Neural crest cell (in vitro differentiated cells): ENCODE measurements around the gene PSMB7. TPM values are rescaled to one million over a fixed set of nuclear protein-coding genes. Genes with fewer than 3 reads are reported as not detected.
A peak's percentile ranks its signal among the peaks of the same experiment; 100 is the strongest.

Source experiments
- DNase-seq: peaks from one replicate; pipeline ENCODE4 v3.0.0; 2021; ENCODE audit warnings: low read depth, mixed read lengths, low spot score
- H3K27ac Mint-ChIP-seq: one replicate; pipeline ENCODE4 v1.8.0; 2021; ENCODE audit warnings: mild to moderate bottlenecking, mixed read lengths; ENCODE audit not compliant: unreplicated experiment
- H3K27me3 Mint-ChIP-seq: 2 replicates; pipeline ENCODE4 v1.8.0; 2021; ENCODE audit warnings: low read depth, mild to moderate bottlenecking, mixed read lengths
- H3K36me3 Mint-ChIP-seq: 2 replicates; pipeline ENCODE4 v1.8.0; 2021; ENCODE audit warnings: low read depth, mild to moderate bottlenecking, mixed read lengths
- H3K4me1 Mint-ChIP-seq: 2 replicates; pipeline ENCODE4 v1.8.0; 2021; ENCODE audit warnings: mixed read lengths
- H3K4me3 Mint-ChIP-seq: one replicate; pipeline ENCODE4 v1.8.0; 2021; ENCODE audit warnings: mild to moderate bottlenecking, mixed read lengths
- H3K9me3 Mint-ChIP-seq: 2 replicates; pipeline ENCODE4 v1.8.0; 2021; ENCODE audit warnings: mixed read lengths
- total RNA-seq: library from RNA; stranded (reverse); gene quantifications from 2 replicates; pipeline ENCODE4 v1.2.1, GENCODE V29; 2021
- TF ChIP-seq, protein P1 (sequence below): fragments of 200-600 bp; sonication (generic); conservative IDR thresholded peaks from 2 replicates; pipeline ENCODE4 v1.5.0; 2021; ENCODE audit warnings: antibody characterized with exemption, mild to moderate bottlenecking

Gene PSMB7
- total RNA-seq, 1 donor from 2014 or later = 196 TPM

DNA sequence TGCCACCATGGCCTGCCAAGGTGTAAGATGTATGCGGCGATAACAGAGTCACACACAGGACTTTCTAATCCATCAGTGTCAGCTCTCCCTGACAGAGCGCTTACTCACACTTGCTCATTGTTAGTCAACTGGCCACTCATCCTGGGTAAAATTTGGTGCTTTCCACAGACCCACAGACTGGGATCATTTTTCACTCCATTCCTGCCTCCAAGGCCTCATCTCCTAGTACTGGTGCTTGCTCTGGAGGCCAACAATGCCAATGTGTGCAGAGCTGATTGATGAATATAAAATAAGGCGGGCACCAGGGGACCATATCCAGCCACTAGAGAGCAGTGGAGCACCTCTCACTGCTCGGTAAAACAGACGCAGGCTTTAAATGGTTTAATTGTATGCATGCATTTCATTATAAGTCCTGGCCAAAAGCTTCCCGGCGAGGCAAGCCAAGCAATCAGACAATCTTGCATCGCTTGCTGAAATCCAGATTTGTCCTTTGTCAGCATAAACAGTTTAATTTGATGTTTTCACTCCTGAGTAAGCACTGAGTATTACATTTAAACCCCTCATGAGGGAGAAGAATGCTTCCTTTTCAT is 22.3 kb downstream of the PSMB7 start:
- H3K36me3 Mint-ChIP-seq = no peaks in the 10 kb centered on the region
- peaks cover 53% of the 10 kb centered on the region for H3K4me1 Mint-ChIP-seq
- H3K4me3 Mint-ChIP-seq = no peak overlapping the region
- no peaks in the 10 kb centered on the region for H3K9me3 Mint-ChIP-seq
- DNase-seq = peak; percentile 26
- TF ChIP-seq, protein P1, sequence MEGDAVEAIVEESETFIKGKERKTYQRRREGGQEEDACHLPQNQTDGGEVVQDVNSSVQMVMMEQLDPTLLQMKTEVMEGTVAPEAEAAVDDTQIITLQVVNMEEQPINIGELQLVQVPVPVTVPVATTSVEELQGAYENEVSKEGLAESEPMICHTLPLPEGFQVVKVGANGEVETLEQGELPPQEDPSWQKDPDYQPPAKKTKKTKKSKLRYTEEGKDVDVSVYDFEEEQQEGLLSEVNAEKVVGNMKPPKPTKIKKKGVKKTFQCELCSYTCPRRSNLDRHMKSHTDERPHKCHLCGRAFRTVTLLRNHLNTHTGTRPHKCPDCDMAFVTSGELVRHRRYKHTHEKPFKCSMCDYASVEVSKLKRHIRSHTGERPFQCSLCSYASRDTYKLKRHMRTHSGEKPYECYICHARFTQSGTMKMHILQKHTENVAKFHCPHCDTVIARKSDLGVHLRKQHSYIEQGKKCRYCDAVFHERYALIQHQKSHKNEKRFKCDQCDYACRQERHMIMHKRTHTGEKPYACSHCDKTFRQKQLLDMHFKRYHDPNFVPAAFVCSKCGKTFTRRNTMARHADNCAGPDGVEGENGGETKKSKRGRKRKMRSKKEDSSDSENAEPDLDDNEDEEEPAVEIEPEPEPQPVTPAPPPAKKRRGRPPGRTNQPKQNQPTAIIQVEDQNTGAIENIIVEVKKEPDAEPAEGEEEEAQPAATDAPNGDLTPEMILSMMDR = peak; percentile 64
- no peak overlapping the region for H3K27ac Mint-ChIP-seq
- no peaks in the 10 kb centered on the region for H3K27me3 Mint-ChIP-seq

DNA sequence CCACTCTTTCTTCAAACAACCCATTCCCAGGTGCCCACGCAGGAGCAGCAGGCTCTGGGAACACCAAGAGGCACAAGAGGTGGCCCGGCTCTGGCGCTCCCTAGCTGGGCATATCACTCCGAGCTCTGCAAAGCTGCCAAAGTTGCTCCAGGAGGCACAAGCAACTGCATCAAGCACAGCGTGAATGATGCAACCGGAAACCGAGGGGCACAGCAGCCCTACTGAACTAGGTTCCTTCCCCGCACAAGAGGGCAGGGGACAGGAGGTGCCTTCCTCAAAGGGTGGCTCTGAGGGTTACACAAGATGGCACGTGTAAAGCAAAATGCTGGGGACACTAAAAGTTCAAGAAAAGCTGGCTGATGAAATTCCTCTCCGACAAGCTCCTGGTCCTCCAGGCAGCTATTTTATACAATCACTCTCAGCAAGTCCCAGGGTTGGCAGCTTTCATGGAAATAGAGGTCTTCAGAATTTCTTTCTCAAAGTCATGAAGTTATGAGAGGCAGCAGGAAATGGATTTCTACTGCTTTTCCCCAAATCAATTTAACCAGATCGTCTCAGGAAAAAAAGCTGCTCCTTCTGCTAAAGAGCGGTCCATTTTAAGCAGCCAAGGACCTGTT is 22.9 kb downstream of the PSMB7 start:
- no peak overlapping the region for H3K4me3 Mint-ChIP-seq
- no peaks in the 10 kb centered on the region for H3K36me3 Mint-ChIP-seq
- H3K9me3 Mint-ChIP-seq = no peaks in the 10 kb centered on the region
- H3K4me1 Mint-ChIP-seq = peaks cover 58% of the 10 kb centered on the region
- H3K27me3 Mint-ChIP-seq = no peaks in the 10 kb centered on the region
- H3K27ac Mint-ChIP-seq = no peak overlapping the region
- TF ChIP-seq, protein P1 = no peak
- no peak for DNase-seq

DNA sequence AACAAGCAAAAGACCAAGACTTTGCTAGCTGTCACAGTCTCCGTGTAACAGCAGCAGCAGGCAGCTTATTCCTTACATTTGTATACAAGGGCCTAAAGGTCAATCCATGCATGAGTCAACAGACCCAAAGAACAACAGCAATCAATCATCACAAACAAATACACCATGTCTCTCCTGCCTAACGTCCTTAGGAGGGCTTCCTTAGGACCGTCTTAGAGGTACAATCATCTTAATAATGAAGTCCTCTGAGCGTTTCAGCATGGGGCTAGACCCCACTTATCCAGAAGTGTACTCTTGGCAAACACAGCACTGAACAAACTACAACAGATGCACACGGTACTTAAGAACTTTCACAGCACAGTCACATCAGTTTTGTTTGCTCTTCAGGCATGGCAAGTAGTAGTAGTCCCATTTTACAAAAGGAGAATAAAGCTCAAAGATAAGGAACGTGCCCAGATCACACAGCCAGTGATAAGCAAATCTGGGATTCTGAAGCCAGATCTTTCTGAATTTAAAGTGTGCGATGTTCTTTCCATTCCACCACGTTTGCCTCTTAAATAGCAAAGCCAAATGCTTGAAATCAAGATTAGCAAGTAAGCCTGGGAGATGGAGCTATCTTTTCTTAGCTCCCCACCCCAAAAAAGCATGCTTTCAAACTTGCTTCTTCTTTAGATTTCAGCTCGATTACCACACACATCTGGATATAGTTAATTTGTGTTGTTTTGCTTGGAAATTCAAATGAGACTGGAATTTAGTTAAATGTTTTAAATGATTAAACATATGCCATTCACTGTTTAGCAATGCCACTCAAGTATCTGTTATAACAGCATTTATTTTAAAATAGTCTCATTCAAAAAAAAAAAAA is 24.2 kb downstream of the PSMB7 start:
- Mint-ChIP-seq H3K4me1 (peaks cover 61% of the 10 kb centered on the region), H3K27me3 (no peaks in the 10 kb centered on the region), H3K4me3 (no peak overlapping the region), H3K27ac (no peak overlapping the region), H3K9me3 (no peaks in the 10 kb centered on the region), H3K36me3 (no peaks in the 10 kb centered on the region)
- TF ChIP-seq, protein P1 = no peak
- DNase-seq = no peak

DNA sequence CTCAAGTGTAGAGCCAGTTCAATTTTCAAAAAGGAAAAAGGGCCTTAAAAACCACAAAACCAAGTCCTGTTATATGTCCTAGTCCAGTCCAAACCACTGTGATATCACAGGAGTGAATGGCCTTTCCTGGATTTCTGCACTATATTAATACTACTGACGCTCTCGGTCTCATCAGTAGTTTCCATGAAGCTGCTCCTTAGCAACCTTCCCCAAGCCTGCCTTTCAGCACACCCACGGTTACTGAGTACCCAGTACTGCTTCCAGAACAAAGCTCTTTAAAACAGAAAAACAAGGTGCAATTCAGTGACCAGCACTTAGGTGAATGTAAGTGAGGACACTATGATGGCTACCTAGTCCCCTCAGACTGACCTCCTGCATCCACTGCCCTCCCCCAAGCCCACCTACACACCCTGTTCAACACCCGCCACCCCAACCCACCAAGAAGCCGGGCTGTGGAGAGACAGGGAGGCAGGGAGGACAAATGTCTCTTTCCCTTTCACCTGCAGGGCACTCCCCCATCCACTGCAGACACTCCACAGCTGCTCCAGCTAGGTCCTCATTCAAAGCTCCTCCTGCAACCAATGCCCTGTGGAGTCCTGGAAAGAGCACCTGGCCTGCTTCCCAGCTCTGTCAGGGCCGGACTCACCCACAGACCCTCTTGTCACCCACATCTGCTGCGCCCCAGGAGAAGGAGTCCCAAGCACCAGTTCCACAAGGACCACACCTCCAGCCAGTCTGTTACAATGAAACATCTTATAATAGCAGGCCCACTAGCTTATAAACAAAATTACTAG is 25.9 kb downstream of the PSMB7 start:
- H3K9me3 Mint-ChIP-seq = no peaks in the 10 kb centered on the region
- H3K4me3 Mint-ChIP-seq = no peak overlapping the region
- DNase-seq = no peak
- TF ChIP-seq, protein P1 = no peak
- peaks cover 64% of the 10 kb centered on the region for H3K4me1 Mint-ChIP-seq
- no peaks in the 10 kb centered on the region for H3K27me3 Mint-ChIP-seq
- peak overlapping the region; percentile 69 for H3K27ac Mint-ChIP-seq
- no peaks in the 10 kb centered on the region for H3K36me3 Mint-ChIP-seq
